ENCODE measurements around the gene UBTF.

DNA sequence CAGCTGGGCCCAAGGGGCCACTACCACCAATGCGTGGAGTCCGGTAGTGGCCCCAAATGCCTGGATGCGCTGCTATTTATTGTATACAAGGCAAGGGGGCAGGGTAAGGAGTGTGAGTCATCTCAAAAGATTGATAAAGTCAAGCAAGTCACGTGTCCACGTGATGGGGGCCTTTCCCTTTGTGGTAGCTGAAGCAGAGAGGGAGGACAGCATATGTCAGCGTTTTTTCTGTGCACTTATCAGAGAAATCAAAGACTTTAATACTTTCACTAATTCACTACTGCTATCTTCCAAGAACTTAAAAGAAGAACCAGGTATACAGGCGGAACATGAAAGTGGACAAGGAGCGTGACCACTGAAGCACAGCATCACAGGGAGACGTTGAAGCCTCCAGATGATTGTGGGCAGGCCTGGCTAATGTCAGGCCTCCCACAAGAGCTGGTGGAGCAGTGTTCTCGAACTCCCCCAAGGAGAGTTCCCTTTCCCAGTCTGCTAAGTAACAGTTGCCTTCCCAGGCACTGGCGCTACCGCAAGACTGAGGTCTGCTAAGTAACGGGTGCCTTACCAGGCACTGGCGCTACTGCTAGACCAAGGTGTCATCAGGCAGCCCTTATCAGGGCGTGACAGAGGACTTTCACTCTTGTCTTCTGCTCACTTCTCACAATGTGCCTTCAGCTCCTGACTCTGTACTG, 59.8 kb downstream of the UBTF start:
- TF ChIP-seq POLR2AphosphoS5 (IDR thresholded peaks at IDR 0.05; ENCODE audit: low read depth, low read length) (no peak), POLR2A (IDR thresholded peaks at IDR 0.05; ENCODE audit: low read depth, low read length) (no peak)
